EH (cell line): ENCODE data around the gene COL13A1.

ENCODE experiments used
- DNase-seq: peaks from one replicate; pipeline ENCODE4 v3.0.0-alpha.2; 2015; ENCODE audit warnings: low read depth

COL13A1 gene

DNA sequence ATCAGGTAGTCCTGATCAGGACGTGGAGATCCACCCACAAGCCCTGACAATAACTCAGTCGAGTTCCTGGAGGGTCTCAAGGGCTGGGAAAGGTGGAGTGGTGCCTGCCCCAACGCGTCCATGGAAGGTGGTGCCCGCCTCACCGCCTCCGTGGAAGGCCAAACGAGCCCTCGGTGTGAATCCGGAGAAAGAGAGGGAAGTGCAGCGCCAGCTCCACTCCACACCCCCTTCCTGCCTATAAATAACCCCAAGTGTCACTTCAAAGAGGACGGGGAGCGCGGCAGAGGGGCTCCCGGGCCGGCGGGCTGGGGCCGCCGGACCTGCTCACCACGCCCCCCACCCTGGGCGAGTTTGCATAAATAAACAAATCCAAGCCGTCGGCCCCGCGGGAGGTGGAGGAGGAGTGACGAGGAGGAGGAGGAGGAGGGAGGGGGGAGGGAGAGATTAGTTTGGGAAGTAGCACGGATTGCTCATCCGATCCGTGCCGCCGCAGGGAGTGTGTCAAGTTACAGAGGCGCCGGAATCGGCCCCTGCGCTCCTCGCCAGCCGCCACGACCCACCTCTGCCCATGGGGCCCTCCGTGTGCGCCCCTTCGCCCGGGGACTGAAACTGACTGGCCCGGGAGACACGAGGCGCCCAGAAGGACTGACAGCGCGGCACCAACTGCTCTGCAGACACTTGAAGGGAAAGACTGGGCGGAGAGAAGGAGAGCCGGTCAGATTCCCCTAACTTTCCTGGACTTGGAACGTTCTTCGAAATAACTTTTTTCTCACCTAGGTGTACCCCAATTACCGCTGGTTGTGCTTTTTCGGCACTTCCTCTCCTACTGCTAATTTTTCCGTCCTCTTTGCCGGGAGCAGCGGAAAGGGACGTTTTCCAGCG lies at the start of gene COL13A1:
TSS of gene COL13A1 (plus strand) at position 473 of the 882 bp plus-strand sequence. CDS start 518 bp downstream, outside the sequence.
- DNase-seq = peak; percentile 85

DNA sequence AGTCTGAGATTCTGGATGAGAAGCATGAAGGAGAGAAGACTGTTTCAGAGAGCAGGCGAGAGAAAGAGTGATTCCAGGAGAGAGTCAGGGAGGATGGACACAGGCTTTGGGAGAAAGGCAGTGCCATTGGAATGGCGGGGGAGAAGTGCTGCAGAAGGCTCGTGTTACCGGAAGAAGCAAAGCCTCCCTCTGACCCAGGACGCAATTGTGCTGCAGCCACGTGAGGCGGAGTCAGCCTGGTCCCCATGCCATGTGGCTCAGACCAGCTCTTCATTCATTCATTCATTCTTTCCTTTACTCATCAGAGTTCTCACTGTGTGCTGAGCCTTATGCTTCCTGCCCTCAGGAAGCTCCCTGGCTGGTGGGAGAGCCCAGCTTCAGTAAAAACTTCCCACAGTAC lies 49.2 kb upstream of the COL13A1 start:
- no peak for DNase-seq

DNA sequence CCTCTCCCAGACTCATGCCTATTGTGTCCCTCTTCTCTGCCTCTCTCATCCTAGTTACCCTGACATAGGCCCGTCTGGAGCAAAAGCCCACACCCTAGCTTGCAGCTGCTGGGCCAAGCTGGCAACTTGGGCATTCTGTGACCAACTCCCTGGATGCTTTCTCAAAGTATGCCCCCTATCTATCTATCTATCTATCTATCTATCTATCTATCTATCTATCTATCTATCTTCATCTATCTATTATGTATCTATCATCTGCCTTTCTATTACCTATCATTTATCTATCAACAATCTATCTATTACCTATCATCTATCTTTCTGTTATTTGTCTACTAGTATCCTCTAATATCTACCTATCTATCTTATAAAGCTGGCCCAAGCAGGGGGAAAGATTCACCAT lies 45.4 kb upstream of the COL13A1 start:
- DNase-seq = no peak

DNA sequence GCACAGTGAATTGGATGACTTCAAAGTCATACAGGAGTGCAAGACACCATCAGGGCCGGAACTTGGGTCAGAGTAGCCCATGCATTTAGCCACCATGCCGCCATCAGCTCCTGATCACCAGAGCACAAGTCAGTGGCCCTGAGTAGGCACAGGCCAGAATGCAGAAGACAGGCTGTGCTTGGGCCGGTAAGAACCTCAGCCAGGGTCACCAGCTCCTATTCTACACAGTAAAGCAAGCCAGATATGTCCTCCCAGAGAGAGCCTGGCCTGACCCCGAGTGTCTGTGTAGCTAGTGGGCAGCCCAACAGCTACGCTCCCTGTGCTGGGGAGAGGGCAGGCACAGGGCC lies 44.5 kb upstream of the COL13A1 start:
- DNase-seq = no peak

DNA sequence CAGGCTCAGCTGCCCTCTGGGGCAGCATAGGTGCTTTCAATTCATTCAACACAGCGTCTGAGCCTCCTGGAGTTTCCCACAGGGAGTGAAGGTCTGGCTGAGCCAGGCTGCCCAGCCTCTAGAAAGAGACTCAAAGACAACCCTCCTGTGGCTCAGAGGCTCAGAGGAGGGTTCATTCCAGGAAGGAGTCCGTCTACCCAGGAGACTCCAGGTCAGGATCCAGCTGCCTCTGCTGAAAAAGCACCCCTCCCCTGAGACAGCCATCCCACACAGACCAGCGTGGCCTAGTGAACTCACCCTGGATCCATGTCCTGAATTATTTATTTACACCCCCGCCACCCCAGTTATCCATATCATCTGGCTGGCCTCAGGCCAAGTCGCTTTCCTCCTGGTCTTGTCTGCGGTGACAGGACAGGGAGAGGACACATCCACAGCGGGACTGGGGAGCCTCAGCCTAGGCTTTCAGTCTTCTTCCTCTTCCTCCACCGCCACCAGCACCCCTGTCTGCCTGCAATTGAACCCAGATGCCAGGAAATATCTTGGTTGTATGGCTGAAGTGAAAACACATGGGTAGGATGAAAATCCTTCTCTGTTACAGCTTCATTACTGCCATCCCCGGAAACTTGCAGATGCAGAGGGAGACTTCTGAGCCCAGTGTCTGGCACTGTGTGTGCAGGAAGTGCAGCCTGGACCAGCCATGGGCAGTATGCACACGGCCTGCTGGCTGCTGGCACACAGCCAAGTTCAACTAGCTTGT lies 44.0 kb upstream of the COL13A1 start:
- DNase-seq = peak; percentile 84

GRCh38 chr10:69758310-69758728 lies 43.4 kb upstream of the COL13A1 start:
- no peak for DNase-seq

DNA sequence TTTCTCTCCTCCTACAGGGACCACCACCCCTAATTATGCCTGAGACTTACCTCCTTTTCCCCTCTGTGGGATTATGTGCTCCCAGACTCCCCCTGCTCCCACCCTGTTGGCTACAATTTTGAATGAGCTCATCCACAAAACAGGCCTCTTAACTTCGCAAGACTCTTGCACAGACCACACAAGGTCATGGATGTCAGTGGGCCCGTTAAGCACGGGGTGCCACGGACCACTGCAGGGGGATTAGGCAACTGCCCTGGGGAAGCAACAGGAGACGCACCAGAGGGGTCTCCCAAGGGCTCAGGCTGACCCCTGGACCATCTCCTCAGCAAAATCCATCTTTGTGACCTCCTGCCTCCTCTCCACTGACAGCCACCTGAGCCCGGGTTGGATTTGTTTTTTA lies 42.1 kb upstream of the COL13A1 start:
- DNase-seq = no peak

GRCh38 chr10:69760072-69760471 lies 41.6 kb upstream of the COL13A1 start:
- DNase-seq = no peak

DNA sequence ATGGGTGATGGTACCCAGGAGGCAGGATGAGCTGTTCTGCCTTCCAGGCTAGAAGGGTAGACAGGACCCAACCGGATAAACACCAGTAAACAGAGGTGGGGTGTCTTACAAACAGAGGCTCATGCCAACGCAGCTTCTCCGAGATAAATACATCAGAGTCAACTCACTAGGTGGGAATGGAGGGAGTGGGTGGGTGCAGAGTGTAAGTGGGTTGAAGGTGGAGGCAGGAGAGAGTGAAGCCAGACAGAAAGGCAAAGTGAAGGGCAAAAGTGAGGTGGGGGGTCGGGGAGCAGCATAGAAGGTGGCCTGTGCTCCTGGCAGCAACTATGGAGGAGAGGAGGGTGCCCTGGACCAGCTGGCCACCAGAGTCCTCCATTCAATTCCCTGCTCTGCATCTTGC lies 40.4 kb upstream of the COL13A1 start:
- no peak for DNase-seq

GRCh38 chr10:69766161-69766910 lies 35.4 kb upstream of the COL13A1 start:
- peak; percentile 6 for DNase-seq

DNA sequence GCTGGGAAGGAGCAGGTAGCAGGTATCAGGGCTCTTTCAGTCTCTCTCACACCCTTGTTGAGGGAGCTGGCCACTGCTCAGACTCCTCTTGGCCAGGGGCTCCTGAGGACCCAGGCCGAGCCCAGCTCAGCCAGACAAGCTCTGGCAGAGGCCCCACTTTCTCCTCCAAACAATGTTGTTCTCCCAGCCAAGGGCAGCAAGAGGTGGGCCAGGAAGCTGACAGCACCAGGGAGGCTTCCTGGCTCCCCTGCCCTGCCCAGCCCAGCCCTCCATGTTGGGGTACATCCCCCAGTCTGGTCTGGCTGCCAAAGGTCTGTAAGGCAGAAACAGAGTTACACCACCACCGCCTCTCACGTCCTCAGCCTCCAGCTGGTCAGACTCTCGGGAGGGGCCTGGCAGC lies 33.9 kb upstream of the COL13A1 start:
- no peak for DNase-seq

- DNase-seq = no peak
Measured at GRCh38 chr10:69768386-69768785, 33.3 kb upstream of the COL13A1 start.

DNA sequence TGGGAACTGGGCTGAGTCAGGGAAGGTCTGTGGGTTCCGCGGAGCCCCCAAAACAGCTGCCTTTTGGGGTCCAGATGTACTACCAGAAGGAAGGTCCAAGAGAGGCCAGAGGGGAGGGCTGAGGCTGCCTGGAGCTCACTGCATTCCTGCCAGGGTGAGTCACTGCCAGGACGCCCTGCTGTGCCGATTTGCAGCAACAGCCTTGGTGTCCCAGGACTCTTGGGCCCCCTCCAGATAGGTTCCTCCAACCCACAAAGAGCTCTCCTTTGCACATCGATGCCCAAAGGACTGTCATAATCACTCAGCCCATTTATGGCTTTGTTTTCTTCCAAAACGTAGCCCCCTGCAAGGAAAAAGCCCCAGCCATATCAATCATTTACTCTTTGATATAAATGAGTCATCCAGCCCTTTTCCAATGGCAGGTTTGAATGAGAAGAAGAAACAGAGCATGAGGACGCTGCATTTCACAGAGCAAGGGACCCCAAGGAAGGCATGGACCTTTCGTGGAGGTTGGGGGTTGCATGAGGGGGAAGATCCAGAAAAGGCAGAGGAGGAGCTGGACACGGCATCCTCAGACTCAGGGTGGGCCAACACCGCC lies 32.2 kb upstream of the COL13A1 start:
- DNase-seq = peak; percentile 92

- DNase-seq = no peak
Measured at GRCh38 chr10:69772933-69773704, 28.6 kb upstream of the COL13A1 start.

DNA sequence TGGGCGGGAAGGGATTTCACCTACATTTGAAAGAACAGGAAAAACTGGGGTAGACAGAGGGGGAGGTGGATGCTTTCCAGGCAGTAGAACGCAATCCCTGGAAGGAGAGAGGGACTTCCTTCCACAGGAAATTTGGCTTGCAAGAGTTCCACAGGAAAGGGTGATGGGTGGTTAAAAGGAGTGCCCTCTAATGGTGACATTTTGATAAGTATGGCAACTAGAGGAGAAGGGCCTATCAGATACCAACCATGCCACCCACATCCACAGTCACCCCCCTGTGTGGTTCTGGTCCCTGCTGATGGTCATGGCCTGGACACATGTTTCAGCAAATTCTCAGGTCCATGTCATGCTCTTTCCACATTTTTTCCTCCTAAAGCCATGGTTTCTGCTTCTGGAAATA lies 27.1 kb upstream of the COL13A1 start:
- peak; percentile 14 for DNase-seq

- DNase-seq = no peak
Measured at GRCh38 chr10:69780077-69780476, 21.6 kb upstream of the COL13A1 start.

DNA sequence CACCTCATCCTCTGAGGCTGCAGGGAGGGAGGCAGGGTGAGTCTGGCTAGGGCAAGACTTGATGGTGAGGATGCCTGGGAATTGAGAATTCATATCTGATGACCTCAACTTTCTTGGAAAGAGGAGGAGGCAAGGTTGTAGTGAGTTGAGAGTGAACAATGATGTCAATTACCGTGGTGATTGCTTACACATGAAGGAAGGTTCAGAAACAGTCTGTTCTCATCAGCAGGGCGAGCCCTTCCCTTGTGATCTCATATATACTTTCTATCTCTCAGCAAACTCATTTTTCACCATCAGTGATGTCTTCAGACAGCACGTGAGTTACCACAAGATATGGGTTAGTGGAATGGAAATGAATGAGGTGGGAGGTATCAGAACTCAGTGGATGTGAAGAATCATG lies 20.1 kb upstream of the COL13A1 start:
- DNase-seq = no peak

- no peak for DNase-seq
Measured at GRCh38 chr10:69783515-69783914, 18.2 kb upstream of the COL13A1 start.

DNA sequence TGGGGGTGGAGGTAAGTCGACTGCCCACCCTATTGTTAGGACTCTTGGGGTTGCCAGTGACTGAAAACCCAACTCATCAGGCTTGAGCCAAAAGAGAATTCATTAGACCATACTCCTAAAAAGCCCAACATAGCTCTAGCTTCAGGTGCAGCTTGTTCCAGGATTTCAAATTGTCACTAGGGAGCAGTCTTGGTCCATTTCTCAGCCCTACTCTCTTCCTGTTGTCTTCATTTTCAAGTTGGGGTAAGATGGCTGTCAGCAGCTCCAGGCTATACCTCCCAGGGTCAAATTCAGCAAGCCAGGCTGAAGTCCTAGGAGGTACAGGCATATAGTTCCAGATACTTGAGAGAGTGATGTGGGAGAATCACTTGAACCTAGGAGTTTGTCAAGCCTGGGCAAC lies 14.9 kb upstream of the COL13A1 start:
- DNase-seq = peak; percentile 74

- DNase-seq = no peak
Measured at GRCh38 chr10:69787681-69788080, 14.0 kb upstream of the COL13A1 start.

GRCh38 chr10:69789164-69789576 lies 12.5 kb upstream of the COL13A1 start:
- DNase-seq = no peak
